K562 (cell line): Measurements from ENCODE around the gene CST8. TPM values are rescaled to one million over a fixed set of nuclear protein-coding genes. Genes with fewer than 3 reads are reported as not detected.

Experiments
- ATAC-seq: fragments of 200-7000 bp; cut with Tn5 transposase; 3 replicates; pipeline ENCODE4 v1.9.1; 2020; ENCODE audit warnings: moderate library complexity
- BruUV-seq: library from RNA; stranded (reverse); fragments of 400-500 nt; replicated peaks from 2 replicates; lab custom pipeline; 2021; lab: Mats Ljungman, UMichigan
- CTCF ChIA-PET: fragments of 300-600 bp; formaldehyde crosslinking; extraction: SDS; loops from one replicate; lab custom pipeline; 2021; ENCODE audit warnings: low intra/inter-chr PET ratio; lab: Yijun Ruan, JAX
- POLR2A ChIA-PET: fragments of 300-600, 350-650 bp; sonication (Branson Sonifier 250); formaldehyde crosslinking; extraction: SDS; loops from one replicate; lab custom pipeline; 2021; ENCODE audit warnings: antibody characterized with exemption, inconsistent platforms; lab: Yijun Ruan, JAX
- DNase-seq, 4 experiments: peaks; one replicate each; pipeline versions ENCODE4 v3.0.0 to v3.0.0-alpha.2; 2011 to 2018; ENCODE audit warnings: low spot score in 3 of 4, mixed read lengths in 3 of 4; ENCODE audit errors: extremely low read depth in 1 of 4
- FAIRE-seq: peaks from 2 replicates; lab custom pipeline; 2011; peaks lifted over from hg19 to GRCh38; lab: Jason Lieb, UNC
- H2AFZ ChIP-seq: 2 replicates; pipeline ENCODE4 v1.6.0; 2011; ENCODE audit warnings: low read depth, low read length, control low read depth, inconsistent platforms
- H3K27ac ChIP-seq: fragments of 200-600 bp; 3 replicates; pipeline ENCODE4 v1.8.0; 2011; ENCODE audit warnings: low read depth, mild to moderate bottlenecking, control low read depth, inconsistent platforms, low read length, moderate library complexity, mixed read lengths; ENCODE audit errors: extremely low read depth
- H3K27me3 ChIP-seq, 2 experiments: fragments of 300-600 bp in 1 of 2; 2 replicates in 1 of 2; 3 replicates in 1 of 2; pipeline versions ENCODE4 v1.6.0 to v1.8.0; 2011; ENCODE audit warnings: inconsistent platforms in 2 of 2, low read length in 2 of 2, mild to moderate bottlenecking in 1 of 2, mixed read lengths in 1 of 2, moderate library complexity in 1 of 2; ENCODE audit not compliant: control insufficient read depth in 2 of 2, insufficient read depth in 2 of 2
- H3K36me3 ChIP-seq: fragments of 300-600 bp; 3 replicates; pipeline ENCODE4 v1.8.0; 2011; ENCODE audit warnings: mild to moderate bottlenecking, low read length, inconsistent platforms; ENCODE audit not compliant: control insufficient read depth, insufficient read depth
- H3K4me1 ChIP-seq, 2 experiments: fragments of 200-600 bp in 1 of 2; replicated peaks in 1 of 2; 2 replicates in 1 of 2; 3 replicates in 1 of 2; pipeline versions ENCODE4 v1.5.1 to v1.8.0; 2011; ENCODE audit warnings: inconsistent platforms in 2 of 2, low read length in 2 of 2, mild to moderate bottlenecking in 1 of 2, mixed read lengths in 1 of 2, moderate library complexity in 1 of 2; ENCODE audit not compliant: control insufficient read depth in 2 of 2, insufficient read depth in 2 of 2
- H3K4me2 ChIP-seq: 2 replicates; pipeline ENCODE4 v1.6.1; 2011; ENCODE audit warnings: low read length, control low read depth, inconsistent platforms, mixed read lengths; ENCODE audit not compliant: insufficient read depth
- H3K4me3 ChIP-seq: fragments of 200-600 bp; sonication (generic), shearing (Covaris generic); 2 replicates; pipeline ENCODE4 v1.5.1; 2016; ENCODE audit warnings: control low read depth, inconsistent platforms
- H3K79me2 ChIP-seq: fragments of 200-600 bp; 3 replicates; pipeline ENCODE4 v1.8.0; 2011; ENCODE audit warnings: low read length, inconsistent platforms; ENCODE audit not compliant: control insufficient read depth, insufficient read depth
- H3K9ac ChIP-seq, 2 experiments: 2 replicates each; pipeline versions ENCODE4 v1.6.0 to v1.6.1; 2011; ENCODE audit warnings: low read depth in 2 of 2, low read length in 2 of 2, control low read depth in 1 of 2, inconsistent platforms in 1 of 2, mild to moderate bottlenecking in 1 of 2, mixed read lengths in 1 of 2; ENCODE audit not compliant: insufficient read depth in 1 of 2
- H3K9me1 ChIP-seq: one replicate; pipeline ENCODE4 v1.6.0; 2011; ENCODE audit warnings: inconsistent platforms, mild to moderate bottlenecking, low read length, moderate library complexity; ENCODE audit not compliant: control insufficient read depth, insufficient read depth
- H3K9me3 ChIP-seq: replicated peaks from 2 replicates; pipeline ENCODE4 v1.5.1; 2011; ENCODE audit warnings: low read depth, low read length, inconsistent platforms; ENCODE audit not compliant: control insufficient read depth, insufficient read depth
- H4K20me1 ChIP-seq: replicated peaks from 2 replicates; pipeline ENCODE4 v1.6.1; 2011; ENCODE audit warnings: low read length, inconsistent platforms, mixed read lengths; ENCODE audit not compliant: control insufficient read depth, insufficient read depth
- CHD2 ChIP-seq: IDR thresholded peaks from 2 replicates; pipeline ENCODE4 v1.6.1; 2011; ENCODE audit warnings: low read depth, low read length
- MAZ ChIP-seq, 2 experiments: fragments of 450-650 bp in 1 of 2; sonication (generic) in 1 of 2; formaldehyde crosslinking; IDR thresholded peaks in 1 of 2; conservative IDR thresholded peaks in 1 of 2; 2 replicates each; pipeline versions ENCODE4 v1.4.0 to v1.5.0; 2020; ENCODE audit warnings: mild to moderate bottlenecking in 1 of 2, missing genetic modification reagents in 1 of 2
- SIN3A ChIP-seq, 2 experiments: fragments of 150-350 bp in 1 of 2; IDR thresholded peaks; 2 replicates each; pipeline ENCODE4 v1.6.1; 2011 to 2016; ENCODE audit warnings: borderline replicate concordance in 2 of 2, low read depth in 2 of 2, low read length in 2 of 2, mild to moderate bottlenecking in 2 of 2, moderate library complexity in 2 of 2; ENCODE audit not compliant: control insufficient read depth in 1 of 2
- WGBS: fragments of 100-300 bp; shearing (Covaris generic); methylation state at CpG from one replicate; pipeline ENCODE4 v1.1.6; 2016; ENCODE audit warnings: low coverage, mixed read lengths; ENCODE audit not compliant: insufficient coverage; ENCODE audit errors: missing lambda C conversion rate; 5-methylcytosine and 5-hydroxymethylcytosine counted together
- in situ Hi-C: fragments of 300-500 bp; cut with MboI; formaldehyde crosslinking; loops from 4 replicates; pipeline ENCODE4 v1.15.0; 2018; ENCODE audit warnings: inconsistent platforms, mixed read lengths
- intact Hi-C: fragments of 100-400 bp; cut with micrococcal nuclease; formaldehyde crosslinking; loops from 2 replicates; pipeline ENCODE4 v1.14.2; 2022
- polyA plus RNA-seq, 8 experiments: library from polyadenylated mRNA; depleted of rRNA in 4 of 8; stranded (reverse) in 5 of 8; unstranded in 3 of 8; fragments of >200 nt; fragmentation: Nextera tagmentation in 2 of 8; fragmentation: Illumina TruSeq in 1 of 8; extraction: Ambion mirVana in 2 of 8; extraction: Trizol in 1 of 8; gene quantifications; 2 replicates each; pipeline versions ENCODE4 v1.2.1 to v1.2.3, GENCODE V29; 2011 to 2014; ENCODE audit warnings: inconsistent platforms in 1 of 8, missing spikeins in 1 of 8
- total RNA-seq, 7 experiments: library from RNA; depleted of rRNA in 6 of 7; stranded (reverse); fragments of >200 nt in 6 of 7; fragmentation: Illumina TruSeq in 2 of 7; extraction: Trizol in 2 of 7; gene quantifications; 2 replicates each; pipeline versions ENCODE4 v1.2.1 to v1.2.3, GENCODE V29; 2011 to 2021; ENCODE audit warnings: low replicate concordance in 1 of 7
- TF ChIP-seq, protein P1 (sequence below): IDR thresholded peaks from 3 replicates; pipeline ENCODE4 v1.6.1; 2011; ENCODE audit warnings: borderline replicate concordance, mild to moderate bottlenecking; ENCODE audit not compliant: insufficient read length, insufficient read depth
- TF ChIP-seq, protein P2 (sequence below): sonication (generic); formaldehyde crosslinking; IDR thresholded peaks from 2 replicates; pipeline ENCODE4 v1.8.0; 2022; ENCODE audit warnings: mild to moderate bottlenecking, missing genetic modification reagents

The CST8 gene
- total and polyA plus RNA-seq, 9 of the 15 experiments (the other 6 are each of a cell fraction or from before 2014, with no cell fraction given), result not detected

DNA sequence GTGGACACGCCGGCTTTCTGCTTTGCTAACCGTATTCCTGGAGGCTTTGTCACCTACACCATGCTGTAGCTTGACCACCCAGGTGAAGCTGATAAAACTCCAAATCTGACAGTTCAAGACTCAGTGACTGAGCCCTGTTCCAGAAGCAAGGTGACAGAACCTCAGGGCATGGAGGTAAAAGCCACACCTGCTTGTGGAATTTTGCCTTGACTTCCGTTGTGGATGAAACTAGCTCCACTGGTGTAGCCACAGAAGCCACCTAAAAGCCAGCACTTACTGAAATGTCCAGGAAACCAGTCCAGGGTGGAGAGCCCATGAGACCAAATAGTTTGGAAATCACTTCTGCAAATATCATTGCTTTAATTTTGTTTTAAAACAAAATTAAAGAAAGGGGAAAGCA lies 11.0 kb downstream of the CST8 start:
- Histone ChIP-seq H3K9ac (no peak overlapping the region), H3K4me1 (no peaks in the 10 kb centered on the region), H3K4me2 (no peak overlapping the region), H3K9me3 (no peaks in the 10 kb centered on the region), H3K36me3 (no peaks in the 10 kb centered on the region), H4K20me1 (no peaks in the 10 kb centered on the region), H3K4me3 (no peak overlapping the region), H2AFZ (no peak overlapping the region), H3K79me2 (no peaks in the 10 kb centered on the region), H3K27me3 (peaks cover 2 to 14% of the 10 kb centered on the region in 2 experiments; a peak in 2 of 5 replicates), H3K27ac (no peak overlapping the region), H3K9me1 (no peaks in the 10 kb centered on the region)
- no TSS peak for BruUV-seq
- POLR2A ChIA-PET, result interaction anchor here (0.7 kb wide), 1 partner anchor 28 kb away, joined by 3 read pairs; no protein-coding TSS in a partner anchor
- ATAC-seq (no peak), DNase-seq (no peak), FAIRE-seq (no peak)
- TF ChIP-seq, protein P1, sequence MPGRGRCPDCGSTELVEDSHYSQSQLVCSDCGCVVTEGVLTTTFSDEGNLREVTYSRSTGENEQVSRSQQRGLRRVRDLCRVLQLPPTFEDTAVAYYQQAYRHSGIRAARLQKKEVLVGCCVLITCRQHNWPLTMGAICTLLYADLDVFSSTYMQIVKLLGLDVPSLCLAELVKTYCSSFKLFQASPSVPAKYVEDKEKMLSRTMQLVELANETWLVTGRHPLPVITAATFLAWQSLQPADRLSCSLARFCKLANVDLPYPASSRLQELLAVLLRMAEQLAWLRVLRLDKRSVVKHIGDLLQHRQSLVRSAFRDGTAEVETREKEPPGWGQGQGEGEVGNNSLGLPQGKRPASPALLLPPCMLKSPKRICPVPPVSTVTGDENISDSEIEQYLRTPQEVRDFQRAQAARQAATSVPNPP, result no peak
- no peak for TF ChIP-seq MAZ (CRISPR knock-in tag; conservative IDR thresholded peaks at IDR 0.05 in 1 of 2, IDR thresholded peaks at IDR 0.05 in 1 of 2)
- TF ChIP-seq CHD2, result no peak
- TF ChIP-seq, protein P2, sequence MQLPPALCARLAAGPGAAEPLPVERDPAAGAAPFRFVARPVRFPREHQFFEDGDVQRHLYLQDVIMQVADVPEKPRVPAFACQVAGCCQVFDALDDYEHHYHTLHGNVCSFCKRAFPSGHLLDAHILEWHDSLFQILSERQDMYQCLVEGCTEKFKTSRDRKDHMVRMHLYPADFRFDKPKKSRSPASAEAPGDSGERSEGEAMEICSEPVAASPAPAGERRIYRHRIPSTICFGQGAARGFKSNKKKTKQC (CRISPR knock-in tag), result no peak
- TF ChIP-seq SIN3A (IDR thresholded peaks at IDR 0.05; ENCODE audit: borderline replicate concordance in 2 of 2, control insufficient read depth in 1 of 2, low read depth in 2 of 2, low read length in 2 of 2), result no peak
- in situ Hi-C loops, result no loop called here
- WGBS, result 0% methylated on average over 4 of the region's 4 CpGs
- intact Hi-C loops, result no loop called here
- CTCF ChIA-PET, result no interaction called here
